ENCODE data around the gene CLASP1.
"Not testable (repeated sequence)": the region's sequence is repeated elsewhere in the genome, so short reads cannot be mapped to it uniquely, and the experiment has no call there.

CLASP1 gene

GRCh38 chr2:121588357-121588756 is 60.9 kb downstream of the CLASP1 start:
- in situ Hi-C loops (cut with HindIII; ENCODE audit: low sequenced_read_pairs): no loop called here

DNA sequence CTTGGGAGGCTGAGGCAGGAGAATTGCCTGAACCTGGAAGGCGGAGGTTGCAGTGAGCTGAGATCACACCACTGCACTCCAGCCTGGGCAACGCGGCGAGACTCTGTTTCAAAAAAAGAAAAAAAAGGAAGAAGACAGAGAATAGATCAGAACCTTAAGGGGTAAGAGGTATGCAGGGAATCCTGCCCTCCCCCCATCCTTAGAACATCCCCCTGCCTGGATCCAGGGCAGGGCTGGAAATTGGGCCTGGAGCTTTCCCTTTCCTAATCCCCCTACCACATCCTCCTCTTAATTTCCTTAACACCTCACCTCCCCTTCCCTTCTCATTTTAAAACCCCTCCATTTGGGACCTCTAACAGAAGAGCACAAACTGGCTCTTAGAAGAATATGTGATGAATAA is 62.1 kb downstream of the CLASP1 start:
- in situ Hi-C loops (cut with HindIII; ENCODE audit: low sequenced_read_pairs): no loop called here

DNA sequence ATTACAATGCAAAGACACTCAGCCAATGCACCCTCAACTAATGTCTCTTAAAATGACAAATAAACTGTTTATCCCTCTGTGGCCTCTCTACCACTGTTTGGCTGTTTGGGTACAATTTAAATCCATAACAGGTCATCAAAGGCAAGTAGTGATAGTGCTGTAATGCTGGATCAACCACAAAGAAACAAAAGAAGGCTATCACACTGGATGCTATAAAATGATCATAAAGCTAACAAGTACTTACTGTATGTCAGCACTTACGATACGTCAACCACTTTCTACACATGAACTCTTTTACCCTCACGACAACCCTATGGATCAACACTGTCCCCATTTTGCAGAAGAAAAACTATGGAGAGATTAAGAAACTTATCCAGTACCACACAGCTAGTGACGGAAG is 64.5 kb downstream of the CLASP1 start:
- in situ Hi-C loops (cut with HindIII; ENCODE audit: low sequenced_read_pairs): no loop called here

- in situ Hi-C loops (cut with HindIII; ENCODE audit: low sequenced_read_pairs): no loop called here
These were observed 65.7 kb downstream of the CLASP1 start for GRCh38 chr2:121583555-121583954.

- in situ Hi-C loops (cut with HindIII; ENCODE audit: low sequenced_read_pairs): no loop called here
These were observed 67.0 kb downstream of the CLASP1 start for GRCh38 chr2:121582272-121582671.

DNA sequence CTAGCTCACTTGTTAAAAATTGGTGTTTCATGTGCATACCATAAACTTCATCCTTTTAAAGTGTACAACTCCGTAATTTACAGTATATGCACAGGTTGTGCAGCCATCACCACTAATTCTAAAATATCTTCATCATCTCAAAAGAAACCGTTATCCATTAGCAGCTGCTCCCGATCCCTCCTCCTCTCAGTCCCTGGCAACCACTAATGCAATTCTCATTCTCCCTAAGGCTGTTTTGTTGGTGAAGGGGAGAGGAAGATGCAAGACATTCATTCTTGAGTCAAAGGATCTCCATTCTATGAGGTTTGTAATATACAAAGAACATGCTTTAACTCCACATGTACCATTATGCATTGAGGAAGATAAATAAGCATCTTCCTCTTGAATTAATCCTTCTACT is 70.0 kb downstream of the CLASP1 start:
- in situ Hi-C loops (cut with HindIII; ENCODE audit: low sequenced_read_pairs): no loop called here

- in situ Hi-C loops (cut with HindIII; ENCODE audit: low sequenced_read_pairs): no loop called here
These were observed 71.9 kb downstream of the CLASP1 start for GRCh38 chr2:121577381-121577780.

GRCh38 chr2:121576263-121576662 is 73.0 kb downstream of the CLASP1 start:
- in situ Hi-C loops (cut with HindIII; ENCODE audit: low sequenced_read_pairs): no loop called here

GRCh38 chr2:121575800-121576199 is 73.5 kb downstream of the CLASP1 start:
- in situ Hi-C loops (cut with HindIII; ENCODE audit: low sequenced_read_pairs): no loop called here

DNA sequence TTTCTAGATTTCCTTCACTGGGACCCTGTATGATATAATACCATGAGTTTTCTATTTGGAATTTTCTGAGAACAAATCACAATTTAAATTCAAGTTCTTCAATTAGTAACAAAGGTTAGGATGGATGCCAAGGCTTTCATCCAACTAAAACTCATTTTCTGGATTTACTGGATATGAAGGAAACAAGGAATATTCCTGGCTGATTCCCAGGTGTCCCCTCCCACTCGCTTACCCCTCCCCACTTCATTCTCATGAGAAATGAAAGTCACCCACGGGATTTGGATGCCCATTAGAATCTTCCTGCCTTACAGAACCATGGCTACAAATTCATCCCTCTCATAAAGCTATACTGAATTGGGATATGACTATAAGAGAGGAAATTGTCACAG is 78.6 kb downstream of the CLASP1 start:
- in situ Hi-C loops (cut with HindIII; ENCODE audit: low sequenced_read_pairs): no loop called here

DNA sequence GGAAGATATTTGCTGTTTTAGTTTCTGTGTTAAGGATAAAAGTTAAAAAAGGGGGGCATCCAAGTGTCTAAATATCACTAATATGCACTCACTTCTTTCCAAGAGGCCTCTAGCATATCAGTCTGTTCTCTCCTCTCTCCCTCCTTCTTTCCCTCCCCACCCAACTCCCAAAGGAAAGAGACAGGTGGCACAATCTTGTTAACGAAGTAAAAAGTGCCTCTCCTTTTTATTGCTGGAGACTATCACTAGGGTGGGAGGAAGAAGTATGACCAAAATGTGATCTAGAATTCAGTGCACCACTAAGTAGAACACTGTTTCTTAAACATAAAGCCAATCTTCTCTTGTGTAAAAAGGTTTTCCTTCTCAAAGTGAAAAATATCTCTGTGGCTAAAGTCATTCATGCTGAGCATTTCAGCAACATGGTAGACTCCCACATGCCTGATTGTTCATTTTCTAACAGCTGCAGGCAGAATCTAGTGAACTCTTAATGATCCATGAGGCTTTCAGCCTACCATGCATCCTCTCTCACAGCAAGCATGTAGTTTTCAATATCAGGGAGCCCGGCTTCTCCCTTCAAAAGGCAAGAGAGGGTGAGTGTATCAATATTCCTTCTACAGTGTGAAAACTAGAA is 79.1 kb downstream of the CLASP1 start:
- in situ Hi-C loops (cut with HindIII; ENCODE audit: low sequenced_read_pairs): no loop called here

- in situ Hi-C loops (cut with HindIII; ENCODE audit: low sequenced_read_pairs): no loop called here
These were observed 81.3 kb downstream of the CLASP1 start for GRCh38 chr2:121567957-121568409.

DNA sequence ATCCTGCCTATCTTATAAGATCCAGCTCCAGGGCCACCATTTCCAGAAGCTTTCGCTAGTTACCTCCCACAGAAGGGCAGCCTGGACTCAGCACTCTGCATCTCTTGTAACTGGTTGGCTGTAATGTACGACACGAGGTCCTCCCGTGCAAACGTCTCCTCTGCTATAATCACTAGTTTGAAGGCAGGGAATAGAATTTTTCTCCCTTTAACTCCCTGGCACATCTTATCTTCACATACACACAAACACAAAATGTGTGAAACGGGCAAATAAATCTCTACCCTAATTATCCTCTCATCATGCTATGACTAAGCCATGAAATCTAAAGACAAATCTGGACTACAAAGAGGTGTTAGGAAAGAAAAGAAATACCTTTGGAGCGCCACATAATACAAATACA is 81.8 kb downstream of the CLASP1 start:
- in situ Hi-C loops (cut with HindIII; ENCODE audit: low sequenced_read_pairs): no loop called here

- in situ Hi-C loops (cut with HindIII; ENCODE audit: low sequenced_read_pairs): no loop called here
These were observed 83.6 kb downstream of the CLASP1 start for GRCh38 chr2:121565389-121566250.

GRCh38 chr2:121564905-121565304 is 84.4 kb downstream of the CLASP1 start:
- in situ Hi-C loops (cut with HindIII; ENCODE audit: low sequenced_read_pairs): no loop called here

DNA sequence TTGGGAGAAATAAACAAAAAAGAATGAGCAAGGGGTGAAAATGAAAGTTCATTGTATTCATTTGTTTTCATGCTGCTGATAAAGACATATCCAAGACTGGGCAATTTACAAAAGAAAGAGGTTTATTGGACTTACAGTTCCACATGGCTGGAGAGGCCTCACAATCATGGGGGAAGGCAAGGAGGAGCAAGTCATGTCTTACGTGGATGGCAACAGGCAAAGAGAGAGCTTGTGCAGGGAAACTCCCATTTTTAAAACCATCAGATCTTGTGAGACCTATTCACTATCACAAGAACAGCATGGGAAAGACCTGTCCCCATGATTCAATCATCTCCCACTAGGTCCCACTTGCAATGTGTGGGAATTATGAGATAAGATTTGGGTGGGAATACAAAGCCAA is 85.5 kb downstream of the CLASP1 start:
- in situ Hi-C loops (cut with HindIII; ENCODE audit: low sequenced_read_pairs): not testable (repeated sequence)

DNA sequence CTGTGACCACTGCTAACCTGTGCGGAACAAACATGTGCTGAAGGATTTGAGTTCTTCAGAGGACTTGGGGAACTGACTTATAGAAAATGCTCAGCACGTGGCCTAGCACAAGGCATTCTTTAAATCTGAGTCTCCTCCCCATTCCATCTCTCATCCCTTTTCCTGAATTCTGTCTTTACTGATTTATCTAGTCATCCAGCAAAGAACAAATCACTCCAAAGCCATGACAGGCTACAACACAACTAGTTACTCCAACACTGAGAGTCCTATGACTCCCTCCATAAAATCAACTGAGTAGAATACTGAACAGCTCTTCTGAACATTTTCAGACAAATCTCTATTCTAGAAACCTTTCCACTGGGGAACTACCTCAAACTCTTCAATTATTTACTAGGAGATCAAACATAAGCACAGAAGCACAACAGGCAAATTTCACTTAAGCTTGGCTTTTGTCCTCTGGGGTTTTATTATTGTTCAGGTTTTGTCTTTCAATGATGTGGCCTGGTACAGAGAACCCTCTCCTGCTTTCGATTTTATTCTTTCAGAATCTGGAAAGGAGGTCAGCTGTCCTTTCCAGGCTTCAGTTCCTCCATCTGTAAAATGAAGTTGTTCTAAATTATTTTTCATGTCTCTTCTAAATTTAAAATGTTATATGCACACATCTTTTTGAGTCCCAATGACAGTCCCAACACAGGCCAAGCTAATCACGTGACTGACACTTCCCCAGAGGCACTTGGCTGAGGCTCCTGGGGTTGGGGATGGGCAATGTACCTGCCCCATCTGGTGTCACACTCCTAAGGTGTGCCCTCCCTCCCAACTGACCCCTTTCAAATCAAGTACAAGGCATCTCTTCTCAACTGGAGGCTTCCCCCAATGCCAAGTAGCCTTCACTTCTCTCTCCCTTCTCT is 86.7 kb downstream of the CLASP1 start:
- in situ Hi-C loops (cut with HindIII; ENCODE audit: low sequenced_read_pairs): no loop called here

DNA sequence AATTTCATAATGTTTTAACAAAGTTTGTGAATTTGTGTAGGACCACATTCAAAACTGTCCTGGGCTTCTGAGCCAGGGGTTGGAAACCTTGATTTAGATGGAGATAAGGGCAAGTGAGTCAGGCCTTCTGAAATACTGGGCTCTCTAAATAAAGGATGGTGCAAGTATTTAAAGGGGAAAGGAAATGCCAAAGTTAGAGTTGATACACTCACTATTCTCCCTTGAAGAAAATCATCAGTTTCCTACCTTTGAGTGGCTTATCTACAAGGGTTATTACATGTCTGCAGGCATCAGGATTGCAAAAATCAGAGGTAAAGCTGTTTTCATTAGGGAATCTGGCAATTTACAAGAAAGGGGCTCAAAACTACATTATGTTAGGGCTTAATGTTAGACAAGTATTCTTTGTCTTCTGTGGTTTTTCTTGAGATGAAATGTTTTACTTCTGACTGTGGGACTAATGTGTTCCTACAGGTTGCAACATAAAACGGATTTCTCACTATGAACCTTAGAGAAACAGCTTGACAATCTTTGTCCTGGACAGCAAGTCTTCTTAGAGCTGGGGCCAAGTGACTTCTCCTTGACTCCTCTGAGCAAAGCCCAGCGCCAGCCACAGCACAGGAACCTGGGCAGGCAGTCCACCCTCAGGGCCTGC is 87.5 kb downstream of the CLASP1 start:
- in situ Hi-C loops (cut with HindIII; ENCODE audit: low sequenced_read_pairs): no loop called here

DNA sequence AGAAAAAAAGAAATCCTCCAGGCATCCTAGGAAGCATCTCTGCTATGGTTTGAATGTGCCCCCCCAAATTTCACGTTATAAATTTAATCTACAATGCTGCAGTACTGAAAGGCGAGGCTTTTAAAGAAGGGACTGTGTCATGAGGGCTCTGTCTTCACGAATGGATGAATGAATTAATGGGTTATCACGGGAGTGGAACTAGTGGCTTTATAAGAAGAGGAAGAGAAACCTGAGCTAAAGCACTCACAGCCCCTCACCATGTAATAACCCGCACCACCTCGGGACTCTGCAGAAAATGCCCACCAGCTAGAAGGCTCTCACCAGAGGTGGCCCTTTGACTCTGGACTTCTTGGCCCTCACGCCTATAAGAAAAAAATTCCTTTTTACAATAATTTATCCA is 90.9 kb downstream of the CLASP1 start:
- in situ Hi-C loops (cut with HindIII; ENCODE audit: low sequenced_read_pairs): no loop called here

GRCh38 chr2:121555008-121555407 is 94.3 kb downstream of the CLASP1 start:
- in situ Hi-C loops (cut with HindIII; ENCODE audit: low sequenced_read_pairs): no loop called here

Data from endothelial cell of hepatic sinusoid (primary cell).